Stimulated activated CD8-positive, alpha-beta memory T cell treated with anti-CD3 and anti-CD28 coated beads, Interleukin-7, amount 100 ng/mL, for 48 hours (primary cell): Measurements from ENCODE around the gene FCGR3B.
"Not testable (repeated sequence)": the region's sequence is repeated elsewhere in the genome, so short reads cannot be mapped to it uniquely, and the experiment has no call there.

ENCODE experiments used
- DNase-seq, 2 donors: peaks; one replicate each; pipeline ENCODE4 v3.0.0-alpha.2; 2020; ENCODE audit warnings: low read depth in 1 of 2; ENCODE audit errors: extremely low read depth in 1 of 2

The FCGR3B gene

GRCh38 chr1:161639203-161639602, 8.2 kb upstream of the FCGR3B start:
- not testable (repeated sequence) for DNase-seq

- DNase-seq = not testable (repeated sequence)
Measured at GRCh38 chr1:161638251-161638993, 7.4 kb upstream of the FCGR3B start.

- not testable (repeated sequence) for DNase-seq
Measured at GRCh38 chr1:161636976-161637375, 6.0 kb upstream of the FCGR3B start.

- not testable (repeated sequence) for DNase-seq
Measured at GRCh38 chr1:161636189-161636782, 5.3 kb upstream of the FCGR3B start.

GRCh38 chr1:161634993-161635392, 4.0 kb upstream of the FCGR3B start:
- not testable (repeated sequence) for DNase-seq

- not testable (repeated sequence) for DNase-seq
Measured at GRCh38 chr1:161630128-161630742, 741 bp downstream of the FCGR3B start.

GRCh38 chr1:161626445-161627146, 4.4 kb downstream of the FCGR3B start:
- not testable (repeated sequence) for DNase-seq

- not testable (repeated sequence) for DNase-seq
Measured at GRCh38 chr1:161624605-161625004, 6.4 kb downstream of the FCGR3B start.

- not testable (repeated sequence) for DNase-seq
Measured at GRCh38 chr1:161623401-161624051, 7.5 kb downstream of the FCGR3B start.

GRCh38 chr1:161622054-161622453, 8.9 kb downstream of the FCGR3B start:
- not testable (repeated sequence) for DNase-seq

- peak; percentile 45 to 78 for DNase-seq
Measured at GRCh38 chr1:161621181-161622000, 9.6 kb downstream of the FCGR3B start.

- DNase-seq = not testable (repeated sequence)
Measured at GRCh38 chr1:161620399-161620798, 10.6 kb downstream of the FCGR3B start.

- not testable (repeated sequence) for DNase-seq
Measured at GRCh38 chr1:161618517-161618916, 12.5 kb downstream of the FCGR3B start.

GRCh38 chr1:161616417-161616816, 14.6 kb downstream of the FCGR3B start:
- not testable (repeated sequence) for DNase-seq

- not testable (repeated sequence) for DNase-seq
Measured at GRCh38 chr1:161613142-161613514, 17.8 kb downstream of the FCGR3B start.

- peak; percentile 65 to 90 for DNase-seq
Measured at GRCh38 chr1:161612322-161613141, 18.4 kb downstream of the FCGR3B start.

- DNase-seq = not testable (repeated sequence)
Measured at GRCh38 chr1:161611866-161612321, 19.1 kb downstream of the FCGR3B start.

GRCh38 chr1:161610198-161610597, 20.8 kb downstream of the FCGR3B start:
- DNase-seq = not testable (repeated sequence)
